B cell (primary cell): ENCODE measurements around the gene DLD. TPM values are rescaled to one million over a fixed set of nuclear protein-coding genes. Genes with fewer than 3 reads are reported as not detected.

Experiments used
- ATAC-seq: fragments of 200-7000 bp; cut with Tn5 transposase; one replicate; pipeline ENCODE4 v1.10.0; 2021; ENCODE audit warnings: low read depth, mild to moderate bottlenecking, moderate number of reproducible peaks, moderate library complexity
- CTCF ChIA-PET: fragments of 350-600 bp; sonication (Branson Sonifier 250); formaldehyde crosslinking; loops from one replicate; lab custom pipeline; 2021; ENCODE audit warnings: antibody characterized with exemption, inconsistent platforms; lab: Charles Lee
- POLR2A ChIA-PET: fragments of 350-600 bp; sonication (Branson Sonifier 250); formaldehyde crosslinking; loops from one replicate; lab custom pipeline; 2021; ENCODE audit warnings: antibody characterized with exemption; lab: Charles Lee
- DNase-seq: peaks from one replicate; pipeline ENCODE4 v3.0.0; 2013
- H2AFZ ChIP-seq: 2 replicates; pipeline ENCODE4 v1.6.1; 2012; ENCODE audit warnings: mild to moderate bottlenecking, low read depth, low read length; ENCODE audit not compliant: insufficient read depth, poor library complexity, severe bottlenecking
- H3K27ac ChIP-seq, 2 donors: 1 replicate in 1 of 2; 2 replicates in 1 of 2; pipeline ENCODE4 v1.5.1; 2012 to 2013; ENCODE audit warnings: low read length in 2 of 2, mild to moderate bottlenecking in 2 of 2, moderate library complexity in 1 of 2
- H3K27me3 ChIP-seq, 4 experiments: fragments of 200-600 bp in 1 of 4; sonication (generic) in 1 of 4; replicated peaks in 1 of 4; 1 replicate in 2 of 4; 2 replicates in 2 of 4; pipeline versions ENCODE4 v1.6.1 to v1.7.0; 2013 to 2016; ENCODE audit warnings: low read length in 3 of 4, mild to moderate bottlenecking in 2 of 4, mixed read lengths in 1 of 4, moderate library complexity in 1 of 4; ENCODE audit not compliant: insufficient read depth in 4 of 4, control insufficient read depth in 3 of 4; ENCODE audit errors: control extremely low read depth in 1 of 4
- H3K36me3 ChIP-seq, 2 experiments: replicated peaks in 1 of 2; 1 replicate in 1 of 2; 2 replicates in 1 of 2; pipeline versions ENCODE4 v1.6.1 to v1.7.1; 2013; ENCODE audit warnings: low read length in 1 of 2; ENCODE audit not compliant: insufficient read depth in 2 of 2, control insufficient read depth in 1 of 2; ENCODE audit errors: control extremely low read depth in 1 of 2, extremely low read depth in 1 of 2
- H3K4me1 ChIP-seq, 2 donors: fragments of 200-600 bp in 1 of 2; sonication (generic) in 1 of 2; 1 replicate in 1 of 2; 2 replicates in 1 of 2; pipeline versions ENCODE4 v1.5.1 to v1.6.1; 2013 to 2017; ENCODE audit warnings: low read length in 2 of 2; ENCODE audit not compliant: control insufficient read depth in 2 of 2, insufficient read depth in 2 of 2
- H3K4me2 ChIP-seq: replicated peaks from 2 replicates; pipeline ENCODE3; 2012; ENCODE audit warnings: mild to moderate bottlenecking, low read depth, low read length; ENCODE audit not compliant: poor library complexity, severe bottlenecking
- H3K4me3 ChIP-seq, 5 experiments: fragments of 200-600 bp in 1 of 5; sonication (generic) in 1 of 5; 1 replicate in 3 of 5; 2 replicates in 2 of 5; pipeline versions ENCODE4 v1.5.1 to v1.7.0; 2011 to 2016; ENCODE audit warnings: low read length in 4 of 5, mild to moderate bottlenecking in 4 of 5, low read depth in 2 of 5, control low read depth in 1 of 5, moderate library complexity in 1 of 5; ENCODE audit not compliant: insufficient read depth in 1 of 5; ENCODE audit errors: control extremely low read depth in 1 of 5, extremely low read depth in 1 of 5
- H3K79me2 ChIP-seq: fragments of 200-600 bp; sonication (generic); one replicate; pipeline ENCODE4 v1.6.0; 2016; ENCODE audit warnings: low read length; ENCODE audit not compliant: control insufficient read depth, insufficient read depth
- H3K9ac ChIP-seq: fragments of 200-600 bp; sonication (generic); 2 replicates; pipeline ENCODE4 v1.6.1; 2017; ENCODE audit warnings: mild to moderate bottlenecking, low read length, moderate library complexity
- H3K9me3 ChIP-seq, 3 donors: one replicate each; pipeline versions ENCODE4 v1.6.1 to v1.7.1; 2013; ENCODE audit warnings: low read length in 2 of 3; ENCODE audit not compliant: control insufficient read depth in 2 of 3, insufficient read depth in 1 of 3; ENCODE audit errors: control extremely low read depth in 1 of 3
- H4K20me1 ChIP-seq: 2 replicates; pipeline ENCODE4 v1.6.0; 2012; ENCODE audit warnings: mild to moderate bottlenecking, low read length; ENCODE audit not compliant: insufficient read depth, control insufficient read depth, poor library complexity, severe bottlenecking
- H3K27ac Mint-ChIP-seq: one replicate; pipeline ENCODE4 v1.8.0; 2021; ENCODE audit warnings: mixed read lengths
- H3K27me3 Mint-ChIP-seq: one replicate; pipeline ENCODE4 v1.8.0; 2021; ENCODE audit warnings: mixed read lengths
- H3K4me1 Mint-ChIP-seq: one replicate; pipeline ENCODE4 v1.8.0; 2021; ENCODE audit warnings: mixed read lengths
- H3K4me3 Mint-ChIP-seq: one replicate; pipeline ENCODE4 v1.8.0; 2021; ENCODE audit warnings: mixed read lengths
- H3K9me3 Mint-ChIP-seq: one replicate; pipeline ENCODE4 v1.8.0; 2022; ENCODE audit warnings: mixed read lengths; ENCODE audit not compliant: insufficient read depth
- CTCF ChIP-seq: fragments of 200-600 bp; IDR thresholded peaks from one replicate; pipeline ENCODE4 v1.8.0; 2022; ENCODE audit warnings: antibody characterized with exemption, mild to moderate bottlenecking
- EZH2 ChIP-seq: IDR thresholded peaks from 2 replicates; pipeline ENCODE4 v1.6.1; 2012; ENCODE audit warnings: borderline replicate concordance, low read depth, mild to moderate bottlenecking, moderate library complexity, low read length; ENCODE audit not compliant: insufficient read depth, poor library complexity, severe bottlenecking
- WGBS: methylation state at CpG from one replicate; pipeline ENCODE4 v1.1.5; 2013; ENCODE audit warnings: missing lambda C conversion rate; ENCODE audit not compliant: insufficient coverage; 5-methylcytosine and 5-hydroxymethylcytosine counted together
- intact Hi-C: fragments of 100-400 bp; cut with micrococcal nuclease; formaldehyde crosslinking; loops from one replicate; pipeline ENCODE4 v1.10.0; 2022
- polyA plus RNA-seq: library from polyadenylated mRNA; depleted of rRNA; stranded (reverse); fragments of >200 nt; gene quantifications from 2 replicates; pipeline ENCODE4 v1.2.3, GENCODE V29; 2012
- total RNA-seq, 2 donors: library from RNA; stranded (reverse); fragments of 120-200 nt in 1 of 2; gene quantifications; 1 replicate in 1 of 2; 2 replicates in 1 of 2; pipeline versions ENCODE4 v1.2.3 to v1.2.4, GENCODE V29; 2013 to 2022

Gene DLD
- total and polyA plus RNA-seq, 2 donors (not counting 1 experiment from before 2014, with no cell fraction given): 26.7 to 47.9 TPM

- ATAC-seq (no peak), DNase-seq (no peak)
- ChIA-PET POLR2A (no interaction called here), CTCF (interaction anchor here (0.6 kb wide), 1 partner anchor 170 kb away, joined by 3 read pairs; no protein-coding TSS in a partner anchor)
- no peak overlapping the region for H3K4me3 Mint-ChIP-seq
- Histone ChIP-seq H3K4me3 (no peak overlapping the region), H3K9me3 (peaks cover 0 to 1% (median 0%) of the 10 kb centered on the region in 3 donors), H3K36me3 (peaks cover 19 to 53% of the 10 kb centered on the region in 2 experiments), H3K27me3 (no peaks in the 10 kb centered on the region), H2AFZ (no peak overlapping the region), H4K20me1 (no peaks in the 10 kb centered on the region), H3K9ac (no peak overlapping the region), H3K27ac (no peak overlapping the region), H3K79me2 (no peaks in the 10 kb centered on the region), H3K4me1 (no peaks in the 10 kb centered on the region), H3K4me2 (no peak overlapping the region)
- H3K27ac Mint-ChIP-seq: no peak overlapping the region
- intact Hi-C loops: no loop called here
- no peaks in the 10 kb centered on the region for H3K27me3 Mint-ChIP-seq
- TF ChIP-seq CTCF (no peak), EZH2 (no peak)
- no CpG with 5 or more reads among the region's 2 CpGs for WGBS
- H3K9me3 Mint-ChIP-seq: peaks cover 3% of the 10 kb centered on the region
- peaks cover 4% of the 10 kb centered on the region for H3K4me1 Mint-ChIP-seq
Observed at GRCh38 chr7:107913851-107914250, 22.9 kb downstream of the DLD start.

- H3K9me3 Mint-ChIP-seq: peaks cover 3% of the 10 kb centered on the region
- Histone ChIP-seq H3K4me2 (no peak overlapping the region), H3K9me3 (peaks cover 0 to 1% (median 0%) of the 10 kb centered on the region in 3 donors), H3K79me2 (no peaks in the 10 kb centered on the region), H2AFZ (no peak overlapping the region), H3K4me3 (no peak overlapping the region), H3K27me3 (no peaks in the 10 kb centered on the region), H3K36me3 (peaks cover 20 to 54% of the 10 kb centered on the region in 2 experiments), H4K20me1 (no peaks in the 10 kb centered on the region), H3K4me1 (no peaks in the 10 kb centered on the region), H3K27ac (no peak overlapping the region), H3K9ac (no peak overlapping the region)
- no peak overlapping the region for H3K27ac Mint-ChIP-seq
- DNase-seq: no peak
- TF ChIP-seq EZH2 (no peak), CTCF (no peak)
- POLR2A ChIA-PET: no interaction called here
- intact Hi-C loops: no loop called here
- peaks cover 4% of the 10 kb centered on the region for H3K4me1 Mint-ChIP-seq
- CTCF ChIA-PET: no interaction called here
- H3K4me3 Mint-ChIP-seq: no peak overlapping the region
- no peak for ATAC-seq
- no CpG with 5 or more reads among the region's 1 CpG for WGBS
- no peaks in the 10 kb centered on the region for H3K27me3 Mint-ChIP-seq
Observed at GRCh38 chr7:107914831-107915230, 23.8 kb downstream of the DLD start.
